GM18520 (cell line): ENCODE data around the gene TMEM127.
A peak's percentile ranks its signal among the peaks of the same experiment; 100 is the strongest.
"Not testable (repeated sequence)": the region's sequence is repeated elsewhere in the genome, so short reads cannot be mapped to it uniquely, and the experiment has no call there.

Source experiments
- ATAC-seq: cut with Tn5 transposase; IDR thresholded peaks from one replicate; pipeline ENCODE4 v1.9.1; 2021; ENCODE audit not compliant: unreplicated experiment

TMEM127 gene

GRCh38 chr2:96265840-96266679, at the start of gene TMEM127, which contains the start of gene CIAO1:
Gene TMEM127, minus strand, starts transcription at chr2:96265997. Its CDS starts 616 bp downstream, at chr2:96265381.
Gene CIAO1, plus strand, starts transcription at chr2:96266225. Its CDS starts 126 bp downstream, at chr2:96266351.
- ATAC-seq, result peak; percentile 91

DNA sequence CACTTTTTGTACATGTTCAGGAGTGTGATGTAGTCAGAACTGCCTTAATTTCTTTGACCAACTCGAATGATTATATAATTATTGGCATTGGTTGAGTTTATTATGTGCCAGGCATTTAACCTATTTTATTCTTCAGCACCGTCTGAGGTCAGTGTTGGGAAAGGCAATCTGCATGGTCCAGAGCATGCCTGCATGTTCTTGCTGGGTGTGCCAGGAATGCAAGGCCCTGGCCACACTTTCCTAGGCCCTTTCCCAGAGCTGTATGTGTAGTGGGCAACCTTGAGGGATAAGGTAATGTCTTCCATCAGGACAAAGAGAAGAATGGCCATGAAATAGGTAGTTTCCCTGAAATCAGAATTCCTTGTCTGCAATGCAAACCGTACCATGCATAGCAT, 49.2 kb upstream of the TMEM127 start:
- no peak for ATAC-seq

GRCh38 chr2:96308248-96308647, 42.5 kb upstream of the TMEM127 start:
- ATAC-seq, result no peak

DNA sequence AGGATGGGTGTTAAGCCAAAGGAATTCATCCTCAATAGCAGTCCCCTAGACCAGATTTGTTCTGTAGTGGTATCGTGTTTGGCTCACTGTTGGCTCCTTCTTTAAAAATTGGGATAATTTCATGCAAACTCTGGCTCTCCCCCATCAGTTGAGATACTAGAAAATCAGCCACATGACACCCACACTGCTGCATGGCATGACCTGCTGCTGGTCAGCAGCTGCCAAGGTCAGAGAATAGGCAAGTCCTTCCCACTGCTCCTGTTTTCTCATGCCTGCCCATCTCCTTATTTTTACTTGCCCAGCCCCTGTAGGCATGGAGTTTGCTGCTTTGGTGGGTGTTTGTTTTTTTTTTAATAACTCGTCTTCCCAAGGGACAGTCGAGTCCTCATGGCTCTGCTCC, 40.6 kb upstream of the TMEM127 start:
- ATAC-seq, result no peak

GRCh38 chr2:96305979-96306308, 40.1 kb upstream of the TMEM127 start:
- ATAC-seq, result no peak

GRCh38 chr2:96305091-96305978, 39.5 kb upstream of the TMEM127 start, which contains the start of gene SNRNP200:
Gene SNRNP200, minus strand, starts transcription at chr2:96305546. Its CDS starts 109 bp downstream, at chr2:96305437.
- ATAC-seq, result peak; percentile 84

DNA sequence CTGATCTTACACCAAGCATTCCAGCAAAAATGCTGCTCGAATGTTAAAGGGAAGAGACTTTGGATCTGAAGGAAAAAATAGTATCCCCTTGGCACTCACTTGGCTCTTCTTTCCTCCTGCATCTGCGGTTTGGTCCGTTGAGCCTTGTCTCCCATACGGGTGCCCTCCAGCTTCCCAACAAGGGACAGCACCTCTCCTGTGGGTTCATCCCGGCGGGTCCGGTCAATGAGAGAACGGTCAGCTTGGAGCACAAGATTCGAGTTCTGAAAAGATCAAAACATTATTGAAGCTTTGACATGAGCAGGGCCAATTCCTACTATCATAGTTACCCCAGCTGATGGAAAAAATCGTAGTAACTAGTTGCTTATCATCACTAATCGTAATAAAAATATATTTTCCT, 38.8 kb upstream of the TMEM127 start:
- no peak for ATAC-seq

DNA sequence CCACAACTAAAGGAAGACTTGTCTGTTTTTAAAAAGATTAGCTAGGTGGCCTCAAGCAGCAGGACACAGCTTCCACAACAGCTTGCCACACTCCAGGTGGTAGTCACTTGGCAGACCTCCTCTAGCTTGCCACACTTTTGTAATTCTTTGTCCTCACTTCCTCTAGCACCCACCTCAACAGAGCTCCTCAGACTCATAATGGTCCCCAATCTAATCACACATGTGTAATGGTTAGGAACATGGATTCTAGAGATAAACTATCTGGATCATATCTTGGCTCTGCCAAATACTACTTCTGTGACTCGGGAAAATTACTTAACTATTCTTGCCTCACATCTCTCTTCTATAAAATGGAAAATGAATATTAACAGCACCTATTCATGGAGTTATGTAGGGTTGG, 36.1 kb upstream of the TMEM127 start:
- ATAC-seq, result no peak

DNA sequence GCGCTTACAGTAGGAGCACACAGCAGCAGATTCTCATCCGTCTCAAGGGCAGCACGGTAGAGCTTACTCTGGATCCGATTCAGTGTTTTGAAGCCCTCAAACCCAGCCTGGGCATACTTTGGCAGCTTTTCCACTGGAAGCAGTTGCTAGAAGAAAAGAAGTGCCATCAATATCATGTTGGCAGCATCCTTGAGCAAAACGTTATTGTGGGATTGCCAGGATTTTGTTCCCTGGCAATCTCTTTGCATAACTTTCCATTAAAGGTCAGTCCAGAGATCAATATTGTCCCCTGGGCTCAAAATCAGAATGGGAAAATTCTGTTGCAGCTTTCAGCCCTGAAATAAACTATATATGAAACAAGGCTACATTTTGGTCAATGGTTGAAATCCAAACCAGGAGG, 31.1 kb upstream of the TMEM127 start:
- ATAC-seq, result no peak

DNA sequence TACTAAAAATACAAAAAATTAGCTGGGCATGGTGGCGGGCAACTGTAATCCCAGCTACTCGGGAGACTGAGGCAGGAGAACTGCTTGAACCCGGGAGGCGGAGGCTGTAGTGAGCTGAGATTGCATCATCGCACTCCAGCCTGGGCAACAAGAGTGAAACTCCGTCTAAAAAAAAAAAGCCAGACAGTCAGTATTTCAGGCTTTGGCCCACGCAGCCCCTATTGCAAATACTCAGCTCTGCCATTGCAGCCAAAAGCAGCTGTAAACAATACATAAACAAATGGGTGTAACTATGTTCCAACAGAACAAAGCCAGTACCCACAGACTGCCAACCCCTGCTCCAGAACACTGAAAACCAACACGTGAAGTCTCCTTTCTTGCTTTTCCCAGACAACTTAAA, 28.5 kb upstream of the TMEM127 start:
- not testable (repeated sequence) for ATAC-seq

- ATAC-seq, result no peak
These were observed 26.0 kb upstream of the TMEM127 start for GRCh38 chr2:96291751-96292150.

GRCh38 chr2:96287273-96287856, 21.6 kb upstream of the TMEM127 start:
- no peak for ATAC-seq

DNA sequence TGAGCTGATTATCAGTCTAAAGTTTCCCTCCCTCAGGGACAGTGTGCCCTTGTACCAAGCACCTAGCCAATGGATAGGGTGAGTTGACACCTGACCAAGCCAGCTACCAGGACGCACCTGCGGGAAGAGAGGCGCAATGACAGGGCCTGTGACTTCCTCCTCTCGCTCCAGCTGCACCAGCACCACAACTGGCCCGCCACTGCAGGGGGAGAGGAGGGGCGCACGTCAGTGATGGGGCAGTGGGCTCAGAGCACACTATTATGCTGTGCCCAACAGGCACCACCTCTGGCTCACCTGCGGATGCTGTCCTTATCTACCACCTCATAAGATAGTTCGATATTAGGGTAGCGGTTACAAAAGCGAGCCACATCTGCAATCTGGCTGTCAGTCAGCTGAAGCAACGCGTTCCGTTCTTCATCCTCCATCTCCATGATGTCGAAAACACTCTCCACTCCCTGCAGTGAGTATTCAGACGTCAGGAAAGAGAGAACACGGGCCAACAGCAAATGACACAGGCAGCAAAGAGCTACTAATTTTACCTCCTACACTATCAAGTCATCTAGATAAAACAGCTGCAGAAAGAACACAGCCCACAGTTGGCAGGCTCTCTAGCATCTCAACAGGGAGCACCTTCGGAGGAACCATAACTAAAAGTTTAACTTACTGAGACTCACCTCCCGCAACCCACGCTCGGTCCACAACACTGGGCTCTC, 11.1 kb upstream of the TMEM127 start:
- no peak for ATAC-seq

GRCh38 chr2:96274355-96275056, 8.7 kb upstream of the TMEM127 start:
- ATAC-seq, result no peak

GRCh38 chr2:96273763-96274162, 8.0 kb upstream of the TMEM127 start:
- ATAC-seq, result no peak

GRCh38 chr2:96271995-96272394, 6.2 kb upstream of the TMEM127 start:
- ATAC-seq, result no peak

DNA sequence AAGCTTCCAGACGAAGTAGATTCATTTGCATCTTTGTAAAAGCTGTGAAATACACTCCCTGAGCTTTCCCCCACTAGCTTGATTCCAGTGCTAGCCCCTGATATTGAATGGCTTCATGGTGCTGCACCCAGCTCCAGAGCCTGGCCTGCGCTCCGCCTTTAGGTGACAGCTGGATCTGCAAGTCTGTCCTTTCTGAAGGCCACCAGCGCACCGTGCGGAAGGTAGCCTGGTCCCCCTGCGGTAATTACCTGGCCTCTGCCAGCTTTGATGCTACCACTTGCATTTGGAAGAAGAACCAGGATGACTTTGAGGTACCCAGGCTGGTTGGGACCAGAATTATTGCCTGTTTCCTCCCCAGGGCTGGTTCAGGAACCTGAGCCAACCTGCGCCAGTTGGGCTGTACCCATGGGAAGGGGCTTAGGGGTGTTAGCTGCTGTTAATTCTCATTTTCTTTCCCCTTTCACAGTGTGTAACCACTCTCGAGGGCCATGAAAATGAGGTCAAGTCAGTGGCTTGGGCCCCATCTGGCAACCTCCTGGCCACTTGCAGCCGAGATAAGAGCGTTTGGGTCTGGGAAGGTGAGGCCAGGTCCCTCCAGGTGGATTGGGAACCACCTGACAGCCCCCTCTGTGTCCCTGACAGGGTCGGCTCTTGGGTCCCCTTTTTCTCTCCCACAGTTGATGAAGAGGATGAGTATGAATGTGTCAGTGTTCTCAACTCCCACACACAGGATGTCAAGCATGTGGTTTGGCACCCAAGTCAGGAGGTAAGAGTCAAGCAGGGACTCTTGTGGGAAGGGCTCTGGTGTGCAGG, 1.6 kb upstream of the TMEM127 start:
- no peak for ATAC-seq

DNA sequence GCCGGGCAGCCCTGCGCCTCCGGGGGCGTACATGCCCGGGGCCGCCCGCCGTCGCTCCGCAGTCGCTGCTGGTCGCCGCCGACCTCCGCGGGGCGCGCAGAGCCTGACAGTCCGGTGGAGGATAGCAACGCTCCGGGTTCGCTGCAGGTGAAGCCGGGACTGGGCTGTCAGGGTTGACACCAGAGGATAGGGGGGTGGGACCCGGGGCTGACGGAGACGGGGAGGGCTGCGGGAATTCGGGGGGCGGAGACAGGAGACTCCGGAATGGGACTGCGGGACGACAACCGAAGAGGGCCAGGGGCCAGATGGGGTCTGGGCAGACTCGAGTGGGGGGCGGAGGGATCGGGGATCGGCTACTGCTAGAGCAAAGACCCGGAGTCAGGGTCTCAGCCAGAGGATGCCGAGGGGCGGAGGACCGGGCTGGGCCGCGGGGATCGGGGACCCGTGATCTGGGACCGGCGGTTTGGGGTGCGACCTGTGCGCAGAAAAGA, 403 bp downstream of the TMEM127 start:
- ATAC-seq, result no peak

DNA sequence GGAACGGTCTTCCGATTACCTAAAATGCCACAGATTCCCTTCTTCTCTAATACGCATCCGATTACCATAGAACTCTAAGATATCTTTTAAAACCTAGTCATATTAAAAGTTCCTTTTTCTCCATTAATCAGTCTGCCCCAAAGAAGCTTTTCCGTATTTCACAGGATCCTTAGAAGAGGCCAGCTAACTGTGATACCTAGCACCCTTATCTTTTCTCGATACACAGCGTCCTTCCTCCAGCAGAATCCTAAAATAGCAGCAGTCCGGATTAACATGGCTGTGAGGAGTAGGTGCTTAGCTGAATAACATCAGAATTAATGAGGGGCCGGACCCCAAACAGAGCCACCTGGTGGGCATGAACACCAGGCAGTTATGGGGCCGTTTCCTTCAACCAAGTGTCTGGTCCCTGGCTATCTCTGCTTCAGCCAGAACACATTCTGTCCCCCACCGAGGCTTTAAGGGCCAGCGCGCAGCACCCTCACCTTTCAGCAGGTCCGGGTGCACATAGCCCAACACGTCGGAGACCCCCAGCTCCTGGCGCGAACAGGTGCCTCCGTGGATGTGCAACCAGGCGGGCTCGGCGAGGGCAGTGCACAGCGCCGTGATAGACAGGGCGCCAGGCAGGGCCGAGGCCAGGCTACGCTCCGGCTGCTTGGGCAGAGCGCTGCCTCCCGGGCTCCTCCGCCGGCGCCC, 995 bp downstream of the TMEM127 start:
- ATAC-seq, result no peak
